GM08714 (cell line): ENCODE measurements around the gene ABL1.
"Not testable (repeated sequence)": the region's sequence is repeated elsewhere in the genome, so short reads cannot be mapped to it uniquely, and the experiment has no call there.

Source experiments
- H3K4me3 ChIP-seq: fragments of 200-500 bp; sonication (Bioruptor generic); 2 replicates; pipeline ENCODE4 v1.5.1; 2014; ENCODE audit warnings: mild to moderate bottlenecking, low read length, inconsistent platforms
- ZNF274 ChIP-seq: IDR thresholded peaks from 2 replicates; pipeline ENCODE4 v1.6.1; 2012; ENCODE audit warnings: mild to moderate bottlenecking, low read depth, low read length

Gene ABL1

DNA sequence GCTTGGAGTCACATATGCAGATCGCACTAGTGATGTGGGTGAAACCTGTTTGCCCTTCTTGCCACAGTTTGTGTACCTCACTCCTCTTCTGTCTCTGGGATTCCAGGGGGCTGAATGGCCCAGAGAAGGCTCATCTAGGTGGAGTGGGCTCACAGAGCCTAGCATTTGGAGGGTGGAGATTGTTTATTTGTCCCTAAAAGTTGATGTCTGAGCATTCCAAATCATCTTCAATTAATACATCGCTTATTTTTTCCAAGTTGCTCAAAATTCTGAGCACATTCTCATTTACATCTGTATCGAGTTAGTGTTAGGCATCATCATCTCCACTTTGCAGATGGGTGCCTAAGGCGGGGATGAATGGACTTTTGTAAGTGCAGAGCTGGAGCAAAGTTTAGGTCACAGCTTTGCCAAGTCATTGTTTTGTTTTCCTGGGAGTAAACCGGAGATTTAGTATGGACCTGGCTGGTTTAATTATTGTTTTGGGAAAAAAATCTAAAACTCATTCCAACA lies 2.0 kb downstream of the ABL1 start:
- no peak for TF ChIP-seq ZNF274
- H3K4me3 ChIP-seq = peak overlapping the region; percentile 45; the same call in 1 of the 2 replicates

- TF ChIP-seq ZNF274 = no peak
- H3K4me3 ChIP-seq = no peak overlapping the region
Observed at GRCh38 chr9:130837643-130838042, 2.6 kb downstream of the ABL1 start.

GRCh38 chr9:130839132-130840111 lies 4.4 kb downstream of the ABL1 start:
- no peak for TF ChIP-seq ZNF274
- H3K4me3 ChIP-seq = no peak overlapping the region

- no peak overlapping the region for H3K4me3 ChIP-seq
- no peak for TF ChIP-seq ZNF274
Observed at GRCh38 chr9:130842545-130842944, 7.5 kb downstream of the ABL1 start.

DNA sequence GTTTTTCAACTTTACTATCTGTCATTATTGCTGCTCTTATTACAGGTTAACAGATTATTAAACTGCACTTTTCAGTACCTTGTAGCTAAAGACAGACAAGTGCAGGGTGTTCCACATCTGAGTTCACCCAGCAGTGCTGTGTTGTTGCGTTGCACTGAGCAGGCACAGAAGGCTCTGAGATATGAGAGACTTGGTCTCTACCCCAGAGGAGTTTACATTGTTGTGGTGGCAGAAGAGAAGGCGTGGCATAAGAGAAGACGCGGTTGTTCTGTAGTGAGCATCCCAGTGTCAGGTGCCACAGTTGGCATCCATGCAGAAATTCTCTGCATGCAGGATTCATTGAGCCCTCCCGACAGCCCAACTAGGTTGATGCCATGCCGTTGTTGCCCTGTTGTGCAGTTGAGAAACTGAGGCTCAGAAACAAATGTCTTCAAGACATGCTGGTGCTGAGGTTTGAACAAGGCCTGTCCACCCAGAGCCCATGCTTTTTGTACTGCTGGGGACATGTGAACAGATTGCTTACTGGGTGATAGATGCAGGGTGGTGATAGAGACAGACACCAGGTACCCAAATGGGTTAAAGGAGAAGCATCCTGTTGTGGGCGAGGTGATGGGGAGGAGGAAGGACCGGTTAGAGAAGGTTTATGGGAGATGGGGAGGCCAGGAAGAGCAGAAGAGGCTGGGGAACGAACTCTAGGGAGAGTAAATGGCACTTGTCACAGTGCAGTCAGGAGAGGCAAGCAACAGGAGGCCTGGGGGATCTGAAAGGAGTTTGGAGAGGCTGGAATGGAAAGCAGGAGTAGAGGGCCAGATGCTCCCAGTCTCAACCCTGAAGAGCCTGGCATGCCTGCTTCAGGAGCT lies 8.2 kb downstream of the ABL1 start:
- TF ChIP-seq ZNF274 = no peak
- no peak overlapping the region for H3K4me3 ChIP-seq

DNA sequence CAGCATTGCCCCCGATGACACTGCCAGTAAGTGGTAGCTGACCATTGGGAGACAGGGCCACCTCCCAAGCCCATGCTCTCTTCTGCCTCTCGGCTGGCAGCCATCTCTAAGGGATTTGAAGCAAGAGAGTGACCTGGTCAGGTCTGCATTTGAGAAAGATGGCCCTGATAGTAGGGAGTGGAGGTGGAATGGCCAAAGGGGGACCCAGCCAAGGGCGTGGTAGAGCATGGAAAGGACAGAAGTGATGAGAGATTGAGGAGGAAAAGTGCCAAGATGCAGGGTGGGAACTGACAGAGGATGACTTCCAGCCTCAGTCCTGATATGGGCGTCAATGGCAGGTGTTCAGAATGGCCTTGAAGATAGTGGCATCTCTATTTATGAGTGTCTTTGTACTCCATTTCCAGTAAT lies 9.0 kb downstream of the ABL1 start:
- no peak for TF ChIP-seq ZNF274
- no peak overlapping the region for H3K4me3 ChIP-seq

- TF ChIP-seq ZNF274 = no peak
- no peak overlapping the region for H3K4me3 ChIP-seq
Observed at GRCh38 chr9:130845254-130845653, 10.2 kb downstream of the ABL1 start.

DNA sequence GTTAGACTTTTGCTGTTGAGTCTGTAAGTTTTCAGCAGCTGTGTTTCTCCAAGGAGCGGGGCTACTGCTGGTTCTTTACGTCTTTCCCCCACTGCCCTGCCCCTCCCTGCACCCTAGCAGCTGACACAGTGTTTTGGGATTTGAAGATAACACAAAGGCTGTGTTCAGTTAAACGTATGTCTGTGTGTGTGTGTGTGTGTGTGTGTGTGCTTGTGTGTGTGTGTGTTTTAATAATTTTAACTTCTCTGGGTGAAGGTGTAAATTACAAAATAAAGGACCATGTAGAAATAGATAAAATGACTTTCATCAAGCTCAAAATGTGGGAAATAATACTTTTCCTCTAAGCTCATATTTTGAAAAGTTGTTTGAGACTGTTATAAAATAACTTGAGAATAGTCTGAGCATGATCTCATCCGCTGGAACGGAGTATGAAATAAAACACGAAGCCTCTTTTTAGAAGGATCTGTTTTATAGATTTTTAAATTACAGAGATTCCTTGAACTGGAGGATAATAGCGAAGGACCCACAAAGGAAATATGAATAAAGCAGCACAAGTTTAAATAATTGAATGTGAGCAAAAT lies 10.9 kb downstream of the ABL1 start:
- no peak overlapping the region for H3K4me3 ChIP-seq
- TF ChIP-seq ZNF274 = no peak

GRCh38 chr9:130846487-130847305 lies 11.6 kb downstream of the ABL1 start:
- H3K4me3 ChIP-seq = no peak overlapping the region
- TF ChIP-seq ZNF274 = no peak

DNA sequence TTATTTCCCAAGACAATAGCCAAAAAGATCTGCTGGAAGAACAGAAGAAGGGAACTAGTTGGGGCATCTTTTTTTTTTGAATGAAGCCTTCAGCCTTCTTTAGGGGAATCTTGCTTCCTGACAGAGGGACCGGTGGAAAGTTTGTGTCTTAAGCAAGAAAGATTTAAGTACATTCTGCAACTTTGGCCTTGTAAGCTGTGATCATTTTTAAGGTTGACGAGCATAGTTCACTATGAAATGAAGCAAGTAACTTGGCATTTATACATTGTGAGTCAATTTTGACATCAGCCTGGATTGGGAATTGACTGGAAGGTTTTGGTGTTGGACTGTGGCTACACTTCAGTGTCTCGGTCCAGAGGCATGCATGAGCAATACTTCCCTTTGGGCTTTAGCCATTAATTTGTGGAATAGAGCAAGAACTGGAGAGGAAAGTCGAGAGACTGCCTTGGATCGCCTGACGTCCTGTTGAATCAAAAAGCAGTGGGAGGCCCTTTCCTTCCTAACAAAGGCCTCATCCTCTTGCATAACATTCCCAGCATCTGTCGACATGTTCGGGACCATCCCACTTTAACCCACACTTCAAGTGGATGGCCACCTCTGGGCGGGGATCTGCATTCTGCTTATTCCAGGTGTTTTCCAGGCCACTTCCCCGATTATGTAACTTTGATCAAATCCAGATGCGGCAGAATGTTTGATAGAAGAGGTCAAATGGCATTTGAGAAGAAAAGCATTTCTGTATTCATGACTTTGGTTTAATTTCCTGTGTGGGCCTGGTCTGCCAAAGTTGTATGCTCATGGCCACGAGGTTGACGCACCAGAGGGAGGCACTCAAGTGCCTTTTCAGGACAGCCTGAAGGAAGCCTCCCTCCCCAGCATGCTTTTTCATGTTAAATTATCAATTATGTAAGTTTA lies 12.5 kb downstream of the ABL1 start:
- no peak for TF ChIP-seq ZNF274
- H3K4me3 ChIP-seq = no peak overlapping the region

- H3K4me3 ChIP-seq = not testable (repeated sequence)
Observed at GRCh38 chr9:130848514-130848913, 13.5 kb downstream of the ABL1 start.

DNA sequence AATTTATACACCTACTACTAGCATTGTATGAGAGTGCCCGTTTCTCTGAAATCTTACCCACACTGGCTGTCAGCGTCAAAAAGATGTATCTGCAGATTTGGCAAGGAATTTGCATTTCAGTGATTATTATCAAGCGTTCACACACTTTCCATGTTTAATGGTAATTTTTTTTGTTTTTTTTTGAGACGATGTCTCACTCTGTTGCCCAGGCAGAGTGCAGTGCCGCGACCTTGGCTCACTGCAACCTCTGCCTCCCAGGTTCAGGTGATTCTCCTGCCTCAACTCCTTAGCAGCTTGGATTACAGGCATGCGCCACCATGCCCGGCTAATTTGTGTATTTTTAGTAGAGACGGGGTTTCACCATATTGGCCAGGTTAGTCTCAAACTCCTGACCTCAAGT lies 14.3 kb downstream of the ABL1 start:
- H3K4me3 ChIP-seq = no peak overlapping the region
- no peak for TF ChIP-seq ZNF274
